H1 (cell line): ENCODE data around the gene DCP2. TPM values are rescaled to one million over a fixed set of nuclear protein-coding genes. Genes with fewer than 3 reads are reported as not detected.
A peak's percentile ranks its signal among the peaks of the same experiment; 100 is the strongest.

Experiments
- CTCF ChIA-PET: fragments of 300-600 bp; sonication (Branson Sonifier 250); formaldehyde crosslinking; loops from one replicate; lab custom pipeline; 2021; ENCODE audit not compliant: partially characterized antibody; lab: Charles Lee
- POLR2A ChIA-PET: fragments of 300-600 bp; sonication (Branson Sonifier 250); formaldehyde crosslinking; loops from one replicate; lab custom pipeline; 2021; ENCODE audit warnings: inconsistent platforms; ENCODE audit not compliant: partially characterized antibody; lab: Charles Lee
- DNase-seq, 2 experiments: peaks; one replicate each; pipeline versions ENCODE4 v3.0.0 to v3.0.0-alpha.2; 2010 to 2022; ENCODE audit warnings: low spot score in 2 of 2, low read depth in 1 of 2, mixed read lengths in 1 of 2
- FAIRE-seq: peaks from 2 replicates; lab custom pipeline; 2011; peaks lifted over from hg19 to GRCh38; lab: Jason Lieb, UNC
- H2AFZ ChIP-seq: 2 replicates; pipeline ENCODE4 v1.8.1; 2012; ENCODE audit warnings: low read length, inconsistent platforms
- H2AK5ac ChIP-seq: 2 replicates; pipeline ENCODE4 v1.6.1; 2013; ENCODE audit warnings: low read depth, low read length
- H2BK120ac ChIP-seq: replicated peaks from 2 replicates; pipeline ENCODE3; 2013; ENCODE audit warnings: low read depth, low read length, inconsistent platforms
- H2BK12ac ChIP-seq: 2 replicates; pipeline ENCODE4 v1.6.1; 2013; ENCODE audit warnings: low read depth, low read length
- H2BK15ac ChIP-seq: 2 replicates; pipeline ENCODE4 v1.6.1; 2013; ENCODE audit warnings: low read length
- H2BK20ac ChIP-seq: 2 replicates; pipeline ENCODE4 v1.6.1; 2013; ENCODE audit warnings: low read length
- H2BK5ac ChIP-seq: 2 replicates; pipeline ENCODE4 v1.6.1; 2013; ENCODE audit warnings: low read depth, low read length
- H3K14ac ChIP-seq: 2 replicates; pipeline ENCODE4 v1.6.1; 2013; ENCODE audit warnings: inconsistent platforms; ENCODE audit not compliant: insufficient read length
- H3K18ac ChIP-seq: 2 replicates; pipeline ENCODE4 v1.6.1; 2013; ENCODE audit warnings: low read length; ENCODE audit errors: extremely low read depth
- H3K23ac ChIP-seq: 2 replicates; pipeline ENCODE4 v1.6.1; 2013; ENCODE audit warnings: inconsistent platforms; ENCODE audit not compliant: insufficient read length
- H3K23me2 ChIP-seq: 2 replicates; pipeline ENCODE4 v1.6.1; 2013; ENCODE audit warnings: low read depth, low read length
- H3K27ac ChIP-seq: 2 replicates; pipeline ENCODE4 v1.6.1; 2011; ENCODE audit warnings: low read depth, low read length, inconsistent platforms
- H3K27me3 ChIP-seq, 4 experiments: replicated peaks in 1 of 4; 1 replicate in 1 of 4; 2 replicates in 3 of 4; pipeline versions ENCODE4 v1.6.1 to v1.8.1; 2011 to 2013; ENCODE audit warnings: low read length in 3 of 4, mild to moderate bottlenecking in 3 of 4, inconsistent platforms in 2 of 4, mixed read lengths in 2 of 4, moderate library complexity in 1 of 4; ENCODE audit not compliant: control insufficient read depth in 3 of 4, insufficient read depth in 3 of 4; ENCODE audit errors: extremely low read depth in 1 of 4
- H3K36me3 ChIP-seq, 4 experiments: 2 replicates each; pipeline versions ENCODE4 v1.6.1 to v1.8.1; 2011 to 2013; ENCODE audit warnings: mild to moderate bottlenecking in 4 of 4, low read length in 3 of 4, moderate library complexity in 2 of 4, control low read depth in 1 of 4, inconsistent platforms in 1 of 4; ENCODE audit not compliant: insufficient read depth in 4 of 4, control insufficient read depth in 2 of 4
- H3K4ac ChIP-seq: replicated peaks from 2 replicates; pipeline ENCODE3; 2013; ENCODE audit warnings: low read length, low read depth, mixed read lengths, inconsistent platforms; ENCODE audit not compliant: insufficient read length
- H3K4me1 ChIP-seq, 4 experiments: replicated peaks in 1 of 4; 1 replicate in 1 of 4; 2 replicates in 3 of 4; pipeline versions ENCODE4 v1.6.1 to v1.8.1; 2011 to 2013; ENCODE audit warnings: low read length in 3 of 4, inconsistent platforms in 2 of 4, mixed read lengths in 1 of 4; ENCODE audit not compliant: insufficient read depth in 4 of 4, control insufficient read depth in 3 of 4
- H3K4me2 ChIP-seq, 2 experiments: 2 replicates each; pipeline versions ENCODE4 v1.6.1 to v1.8.1; 2011 to 2013; ENCODE audit warnings: low read depth in 2 of 2, low read length in 2 of 2, control low read depth in 1 of 2, inconsistent platforms in 1 of 2, mild to moderate bottlenecking in 1 of 2; ENCODE audit not compliant: insufficient read depth in 1 of 2
- H3K4me3 ChIP-seq, 4 experiments: fragments of 200-600, 300-600 bp in 1 of 4; sonication (generic), shearing (Covaris generic), sonication (Bioruptor Twin) in 1 of 4; 2 replicates each; pipeline versions ENCODE4 v1.5.1 to v1.8.1; 2011 to 2016; ENCODE audit warnings: low read length in 4 of 4, low read depth in 3 of 4, control low read depth in 2 of 4, inconsistent platforms in 2 of 4, mild to moderate bottlenecking in 2 of 4, mixed read lengths in 1 of 4, moderate library complexity in 1 of 4; ENCODE audit not compliant: insufficient read depth in 2 of 4; ENCODE audit errors: extremely low read depth in 1 of 4
- H3K56ac ChIP-seq: replicated peaks from 2 replicates; pipeline ENCODE3; 2013; ENCODE audit warnings: low read depth, mild to moderate bottlenecking, mixed read lengths, low read length, inconsistent platforms; ENCODE audit not compliant: insufficient read length
- H3K79me1 ChIP-seq: 2 replicates; pipeline ENCODE4 v1.6.1; 2013; ENCODE audit warnings: low read depth, low read length, control low read depth
- H3K79me2 ChIP-seq, 2 experiments: 2 replicates each; pipeline versions ENCODE4 v1.6.1 to v1.8.1; 2012 to 2013; ENCODE audit warnings: low read length in 2 of 2, mild to moderate bottlenecking in 2 of 2, inconsistent platforms in 1 of 2; ENCODE audit not compliant: insufficient read depth in 2 of 2, control insufficient read depth in 1 of 2
- H3K9ac ChIP-seq, 4 experiments: replicated peaks in 1 of 4; 1 replicate in 1 of 4; 2 replicates in 3 of 4; pipeline versions ENCODE4 v1.6.1 to v1.8.1; 2011 to 2013; ENCODE audit warnings: low read depth in 3 of 4, low read length in 3 of 4, control low read depth in 2 of 4, mild to moderate bottlenecking in 2 of 4, moderate library complexity in 2 of 4, inconsistent platforms in 1 of 4; ENCODE audit errors: extremely low read depth in 1 of 4
- H3K9me3 ChIP-seq, 2 experiments: 2 replicates each; pipeline versions ENCODE4 v1.6.1 to v1.8.1; 2012 to 2013; ENCODE audit warnings: mild to moderate bottlenecking in 2 of 2, moderate library complexity in 2 of 2, control low read depth in 1 of 2, inconsistent platforms in 1 of 2, low read depth in 1 of 2, low read length in 1 of 2, mixed read lengths in 1 of 2; ENCODE audit not compliant: insufficient read depth in 2 of 2
- H4K20me1 ChIP-seq, 2 experiments: replicated peaks in 1 of 2; 2 replicates each; pipeline versions ENCODE3 to v1.8.1; 2011 to 2013; ENCODE audit warnings: inconsistent platforms in 2 of 2, low read length in 2 of 2, mild to moderate bottlenecking in 1 of 2; ENCODE audit not compliant: insufficient read depth in 2 of 2, control insufficient read depth in 1 of 2
- H4K5ac ChIP-seq: 2 replicates; pipeline ENCODE4 v1.6.1; 2013; ENCODE audit warnings: low read length, low read depth, mixed read lengths, inconsistent platforms; ENCODE audit not compliant: insufficient read length
- H4K8ac ChIP-seq: 2 replicates; pipeline ENCODE4 v1.8.0; 2013; ENCODE audit warnings: mild to moderate bottlenecking, moderate library complexity, low read length, inconsistent platforms; ENCODE audit not compliant: insufficient read depth; ENCODE audit errors: extremely low read depth
- H4K91ac ChIP-seq: replicated peaks from 2 replicates; pipeline ENCODE3; 2013; ENCODE audit warnings: low read length, mixed read lengths, inconsistent platforms; ENCODE audit not compliant: insufficient read length
- GTF2F1 ChIP-seq: IDR thresholded peaks from 2 replicates; pipeline ENCODE4 v1.6.1; 2012; ENCODE audit warnings: low read depth, low read length, improper control_type of control experiment, borderline replicate concordance
- SAP30 ChIP-seq: fragments of 300-600 bp; sonication (generic); IDR thresholded peaks from 2 replicates; pipeline ENCODE4 v1.7.1; 2012; ENCODE audit warnings: low read length, moderate library complexity, mild to moderate bottlenecking, inconsistent platforms; ENCODE audit not compliant: insufficient read depth, insufficient replicate concordance
- SIN3A ChIP-seq, 2 experiments: IDR thresholded peaks in 1 of 2; conservative IDR thresholded peaks in 1 of 2; 2 replicates each; pipeline ENCODE4 v1.6.1; 2011 to 2012; ENCODE audit warnings: low read length in 2 of 2, improper control_type of control experiment in 1 of 2, low read depth in 1 of 2, mild to moderate bottlenecking in 1 of 2
- WGBS, 2 experiments: shearing (Covaris generic) in 1 of 2; methylation state at CpG; one replicate each; pipeline versions ENCODE4 v1.1.6 to v1.1.7; 2013 to 2015; ENCODE audit warnings: low lambda C conversion rate in 2 of 2, mixed read lengths in 2 of 2, inconsistent platforms in 1 of 2, low coverage in 1 of 2, missing lambda C conversion rate in 1 of 2; ENCODE audit not compliant: insufficient replicate concordance in 2 of 2, insufficient coverage in 1 of 2, insufficient read length in 1 of 2; ENCODE audit errors: extremely low coverage in 1 of 2, missing lambda C conversion rate in 1 of 2; 5-methylcytosine and 5-hydroxymethylcytosine counted together
- polyA plus RNA-seq, 7 experiments: library from polyadenylated mRNA; depleted of rRNA in 3 of 7; stranded (reverse) in 5 of 7; unstranded in 2 of 7; fragments of >200 nt in 5 of 7; fragments of 200-250 nt in 2 of 7; gene quantifications; 1 replicate in 5 of 7; 2 replicates in 1 of 7; 4 replicates in 1 of 7; pipeline versions ENCODE4 v1.2.1 to v1.2.3, GENCODE V29; 2011 to 2013; ENCODE audit warnings: missing spikeins in 2 of 7, mixed read lengths in 2 of 7
- total RNA-seq: library from RNA; stranded (reverse); fragmentation: NEBNext Ultra II Directional; extraction: Animal tissue kit (Norgen Biotek cat#: 25700); gene quantifications from 2 replicates; pipeline ENCODE4 v1.2.1, GENCODE V29; 2021
- TF ChIP-seq, protein P1 (sequence below): IDR thresholded peaks from 2 replicates; pipeline ENCODE4 v1.6.1; 2012; ENCODE audit warnings: low read length, inconsistent platforms

DCP2 gene
- total and polyA plus RNA-seq, 2 of the 8 experiments (the other 6 are each of a cell fraction or from before 2014, with no cell fraction given), result 14.4 to 162 TPM

DNA sequence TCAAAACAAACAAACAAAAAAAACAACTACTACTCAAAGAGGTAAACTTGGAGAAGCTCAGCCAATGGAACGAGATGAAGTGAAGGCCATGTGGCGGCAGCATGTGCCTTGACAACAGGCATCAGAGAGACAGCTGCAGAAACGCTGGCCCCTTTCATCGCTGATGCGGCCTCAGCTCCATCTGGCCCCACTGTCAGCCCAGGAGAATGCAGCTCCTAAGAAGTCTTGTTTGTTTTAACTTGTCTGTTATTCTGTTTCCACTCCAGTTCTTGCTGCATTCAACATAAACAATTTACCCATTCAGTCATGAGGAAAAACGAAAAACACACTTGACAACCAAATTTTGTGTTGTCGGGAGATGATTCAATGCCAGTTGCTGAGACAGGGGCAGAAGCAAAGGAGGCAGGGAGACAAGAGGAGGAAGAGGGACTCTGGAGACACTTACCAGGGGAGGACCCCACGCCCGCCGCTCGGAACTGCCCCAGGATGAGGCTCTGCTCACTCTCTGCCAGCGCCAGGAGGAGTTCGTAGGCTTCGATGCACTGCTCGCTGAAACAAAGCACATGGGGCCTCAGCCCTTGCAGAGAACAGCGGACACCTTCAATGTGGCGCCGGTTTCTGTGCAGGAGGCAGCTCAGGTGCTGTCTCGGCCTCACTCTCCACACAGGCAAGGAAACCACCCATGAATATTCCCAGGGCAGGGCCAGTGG lies 91.2 kb downstream of the DCP2 start:
- Histone ChIP-seq H3K18ac (no peak overlapping the region), H3K36me3 (peaks cover 0 to 8% (median 3%) of the 10 kb centered on the region in 4 experiments; a peak in 2 of 8 replicates), H3K4ac (no peak overlapping the region), H4K8ac (no peak overlapping the region), H3K4me1 (peaks cover 0 to 15% (median 8%) of the 10 kb centered on the region in 4 experiments; a peak in 3 of 7 replicates), H2BK20ac (0 out of 2 replicates have a peak overlapping the region, but pooled peaks have one; percentile 64), H3K79me2 (no peaks in the 10 kb centered on the region), H3K27ac (no peak overlapping the region), H2BK12ac (0 out of 2 replicates have a peak overlapping the region, but pooled peaks have one; percentile 41), H2BK15ac (no peak overlapping the region), H2BK120ac (no peak overlapping the region), H4K20me1 (no peaks in the 10 kb centered on the region), H3K23ac (no peak overlapping the region), H4K5ac (no peak overlapping the region), H3K9me3 (no peaks in the 10 kb centered on the region), H3K9ac (no peak overlapping the region), H3K23me2 (no peaks in the 10 kb centered on the region), H3K14ac (no peak overlapping the region), H3K4me2 (no peak overlapping the region), H2AFZ (no peak overlapping the region), H2BK5ac (peak overlapping the region; percentile 50; the same call in 1 of the 2 replicates), H2AK5ac (peak overlapping the region; percentile 70; the same call in 1 of the 2 replicates), H3K56ac (no peak overlapping the region), H4K91ac (no peak overlapping the region), H3K4me3 (no peak overlapping the region), H3K27me3 (no peaks in the 10 kb centered on the region), H3K79me1 (no peaks in the 10 kb centered on the region; the same call in 1 of the 2 replicates)
- DNase-seq (no peak), FAIRE-seq (no peak)
- ChIA-PET POLR2A (no interaction called here), CTCF (interaction anchor here (0.6 to 0.9 kb wide), 2 partner anchors 134 to 257 kb away, joined by 3 read pairs; no protein-coding TSS in a partner anchor)
- WGBS, 2 experiments, result 95% methylated on average over 19 of the region's 19 CpGs; no CpG with 5 or more reads in 1 of the 2 experiments
- TF ChIP-seq GTF2F1 (no peak), SAP30 (no peak), SIN3A (conservative IDR thresholded peaks at IDR 0.05 in 1 of 2, IDR thresholded peaks at IDR 0.05 in 1 of 2; ENCODE audit: low read depth in 1 of 2, low read length in 2 of 2) (no peak)
- TF ChIP-seq, protein P1, sequence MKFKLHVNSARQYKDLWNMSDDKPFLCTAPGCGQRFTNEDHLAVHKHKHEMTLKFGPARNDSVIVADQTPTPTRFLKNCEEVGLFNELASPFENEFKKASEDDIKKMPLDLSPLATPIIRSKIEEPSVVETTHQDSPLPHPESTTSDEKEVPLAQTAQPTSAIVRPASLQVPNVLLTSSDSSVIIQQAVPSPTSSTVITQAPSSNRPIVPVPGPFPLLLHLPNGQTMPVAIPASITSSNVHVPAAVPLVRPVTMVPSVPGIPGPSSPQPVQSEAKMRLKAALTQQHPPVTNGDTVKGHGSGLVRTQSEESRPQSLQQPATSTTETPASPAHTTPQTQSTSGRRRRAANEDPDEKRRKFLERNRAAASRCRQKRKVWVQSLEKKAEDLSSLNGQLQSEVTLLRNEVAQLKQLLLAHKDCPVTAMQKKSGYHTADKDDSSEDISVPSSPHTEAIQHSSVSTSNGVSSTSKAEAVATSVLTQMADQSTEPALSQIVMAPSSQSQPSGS, result no peak
